Measurements from ENCODE around the gene CYGB. TPM values are rescaled to one million over a fixed set of nuclear protein-coding genes. Genes with fewer than 3 reads are reported as not detected.
A peak's percentile ranks its signal among the peaks of the same experiment; 100 is the strongest.

CYGB gene
- total and polyA plus RNA-seq, 2 of the 13 experiments (the other 11 are each of a cell fraction or from before 2014, with no cell fraction given): 18.9 to 27.1 TPM

- TF ChIP-seq, protein P1, sequence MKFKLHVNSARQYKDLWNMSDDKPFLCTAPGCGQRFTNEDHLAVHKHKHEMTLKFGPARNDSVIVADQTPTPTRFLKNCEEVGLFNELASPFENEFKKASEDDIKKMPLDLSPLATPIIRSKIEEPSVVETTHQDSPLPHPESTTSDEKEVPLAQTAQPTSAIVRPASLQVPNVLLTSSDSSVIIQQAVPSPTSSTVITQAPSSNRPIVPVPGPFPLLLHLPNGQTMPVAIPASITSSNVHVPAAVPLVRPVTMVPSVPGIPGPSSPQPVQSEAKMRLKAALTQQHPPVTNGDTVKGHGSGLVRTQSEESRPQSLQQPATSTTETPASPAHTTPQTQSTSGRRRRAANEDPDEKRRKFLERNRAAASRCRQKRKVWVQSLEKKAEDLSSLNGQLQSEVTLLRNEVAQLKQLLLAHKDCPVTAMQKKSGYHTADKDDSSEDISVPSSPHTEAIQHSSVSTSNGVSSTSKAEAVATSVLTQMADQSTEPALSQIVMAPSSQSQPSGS (CRISPR knock-in tag; IDR thresholded peaks at IDR 0.05): no peak; the same call in 1 of the 2 replicates
- TF ChIP-seq SIX4 (CRISPR knock-in tag; IDR thresholded peaks at IDR 0.05) (no peak), SMAD9 (CRISPR knock-in tag; IDR thresholded peaks at IDR 0.05) (no peak), KDM5B (CRISPR knock-in tag; IDR thresholded peaks at IDR 0.05; ENCODE audit: borderline replicate concordance) (no peak), AHR (CRISPR knock-in tag; IDR thresholded peaks at IDR 0.05) (no peak), REPIN1 (CRISPR knock-in tag; IDR thresholded peaks at IDR 0.05; ENCODE audit: borderline replicate concordance, low read depth) (no peak), SRSF1 (optimal IDR thresholded peaks at IDR 0.05; ENCODE audit: low read depth, low read length) (peak; percentile 21), XRCC5 (optimal IDR thresholded peaks at IDR 0.05; ENCODE audit: low read length) (no peak), ZNF616 (CRISPR knock-in tag; IDR thresholded peaks at IDR 0.05; ENCODE audit: low read depth) (no peak), HDAC6 (IDR thresholded peaks at IDR 0.05; ENCODE audit: low read depth, low read length) (no peak), HDAC2 (CRISPR knock-in tag; IDR thresholded peaks at IDR 0.05) (peak; percentile 69; the same call in 1 of the 2 replicates), EP300 (IDR thresholded peaks at IDR 0.05; ENCODE audit: low read depth in 2 of 2, low read length in 2 of 2) (0 out of 4 replicates have a peak, but pooled peaks of 1 of the 2 experiments have one; percentile 4), EP300 (CRISPR knock-in tag; IDR thresholded peaks at IDR 0.05; ENCODE audit: borderline replicate concordance) (no peak), SMAD3 (CRISPR knock-in tag; IDR thresholded peaks at IDR 0.05) (no peak), ZNF567 (CRISPR knock-in tag; IDR thresholded peaks at IDR 0.05; ENCODE audit: borderline replicate concordance) (no peak), IKZF4 (CRISPR knock-in tag; IDR thresholded peaks at IDR 0.05; ENCODE audit: borderline replicate concordance, low read depth, not compliant biosample characterization) (no peak), CHD2 (IDR thresholded peaks at IDR 0.05; ENCODE audit: low read depth, low read length) (no peak), GABPA (IDR thresholded peaks at IDR 0.05; ENCODE audit: low read depth, low read length) (no peak), GABPA (CRISPR knock-in tag; IDR thresholded peaks at IDR 0.05; ENCODE audit: low read depth) (no peak)
- TF ChIP-seq, protein P2, sequence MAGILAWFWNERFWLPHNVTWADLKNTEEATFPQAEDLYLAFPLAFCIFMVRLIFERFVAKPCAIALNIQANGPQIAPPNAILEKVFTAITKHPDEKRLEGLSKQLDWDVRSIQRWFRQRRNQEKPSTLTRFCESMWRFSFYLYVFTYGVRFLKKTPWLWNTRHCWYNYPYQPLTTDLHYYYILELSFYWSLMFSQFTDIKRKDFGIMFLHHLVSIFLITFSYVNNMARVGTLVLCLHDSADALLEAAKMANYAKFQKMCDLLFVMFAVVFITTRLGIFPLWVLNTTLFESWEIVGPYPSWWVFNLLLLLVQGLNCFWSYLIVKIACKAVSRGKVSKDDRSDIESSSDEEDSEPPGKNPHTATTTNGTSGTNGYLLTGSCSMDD (CRISPR knock-in tag; IDR thresholded peaks at IDR 0.05): no peak
- TF ChIP-seq, protein P3, sequence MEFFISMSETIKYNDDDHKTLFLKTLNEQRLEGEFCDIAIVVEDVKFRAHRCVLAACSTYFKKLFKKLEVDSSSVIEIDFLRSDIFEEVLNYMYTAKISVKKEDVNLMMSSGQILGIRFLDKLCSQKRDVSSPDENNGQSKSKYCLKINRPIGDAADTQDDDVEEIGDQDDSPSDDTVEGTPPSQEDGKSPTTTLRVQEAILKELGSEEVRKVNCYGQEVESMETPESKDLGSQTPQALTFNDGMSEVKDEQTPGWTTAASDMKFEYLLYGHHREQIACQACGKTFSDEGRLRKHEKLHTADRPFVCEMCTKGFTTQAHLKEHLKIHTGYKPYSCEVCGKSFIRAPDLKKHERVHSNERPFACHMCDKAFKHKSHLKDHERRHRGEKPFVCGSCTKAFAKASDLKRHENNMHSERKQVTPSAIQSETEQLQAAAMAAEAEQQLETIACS (CRISPR knock-in tag; IDR thresholded peaks at IDR 0.05): no peak; the same call in 1 of the 2 replicates
- TF ChIP-seq, protein P4, sequence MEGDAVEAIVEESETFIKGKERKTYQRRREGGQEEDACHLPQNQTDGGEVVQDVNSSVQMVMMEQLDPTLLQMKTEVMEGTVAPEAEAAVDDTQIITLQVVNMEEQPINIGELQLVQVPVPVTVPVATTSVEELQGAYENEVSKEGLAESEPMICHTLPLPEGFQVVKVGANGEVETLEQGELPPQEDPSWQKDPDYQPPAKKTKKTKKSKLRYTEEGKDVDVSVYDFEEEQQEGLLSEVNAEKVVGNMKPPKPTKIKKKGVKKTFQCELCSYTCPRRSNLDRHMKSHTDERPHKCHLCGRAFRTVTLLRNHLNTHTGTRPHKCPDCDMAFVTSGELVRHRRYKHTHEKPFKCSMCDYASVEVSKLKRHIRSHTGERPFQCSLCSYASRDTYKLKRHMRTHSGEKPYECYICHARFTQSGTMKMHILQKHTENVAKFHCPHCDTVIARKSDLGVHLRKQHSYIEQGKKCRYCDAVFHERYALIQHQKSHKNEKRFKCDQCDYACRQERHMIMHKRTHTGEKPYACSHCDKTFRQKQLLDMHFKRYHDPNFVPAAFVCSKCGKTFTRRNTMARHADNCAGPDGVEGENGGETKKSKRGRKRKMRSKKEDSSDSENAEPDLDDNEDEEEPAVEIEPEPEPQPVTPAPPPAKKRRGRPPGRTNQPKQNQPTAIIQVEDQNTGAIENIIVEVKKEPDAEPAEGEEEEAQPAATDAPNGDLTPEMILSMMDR (CRISPR knock-in tag; IDR thresholded peaks at IDR 0.05): no peak
- TF ChIP-seq, protein P5, sequence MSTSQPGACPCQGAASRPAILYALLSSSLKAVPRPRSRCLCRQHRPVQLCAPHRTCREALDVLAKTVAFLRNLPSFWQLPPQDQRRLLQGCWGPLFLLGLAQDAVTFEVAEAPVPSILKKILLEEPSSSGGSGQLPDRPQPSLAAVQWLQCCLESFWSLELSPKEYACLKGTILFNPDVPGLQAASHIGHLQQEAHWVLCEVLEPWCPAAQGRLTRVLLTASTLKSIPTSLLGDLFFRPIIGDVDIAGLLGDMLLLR (CRISPR knock-in tag; IDR thresholded peaks at IDR 0.05): 0 out of 2 replicates have a peak, but pooled peaks have one; percentile 21
- TF ChIP-seq, protein P6, sequence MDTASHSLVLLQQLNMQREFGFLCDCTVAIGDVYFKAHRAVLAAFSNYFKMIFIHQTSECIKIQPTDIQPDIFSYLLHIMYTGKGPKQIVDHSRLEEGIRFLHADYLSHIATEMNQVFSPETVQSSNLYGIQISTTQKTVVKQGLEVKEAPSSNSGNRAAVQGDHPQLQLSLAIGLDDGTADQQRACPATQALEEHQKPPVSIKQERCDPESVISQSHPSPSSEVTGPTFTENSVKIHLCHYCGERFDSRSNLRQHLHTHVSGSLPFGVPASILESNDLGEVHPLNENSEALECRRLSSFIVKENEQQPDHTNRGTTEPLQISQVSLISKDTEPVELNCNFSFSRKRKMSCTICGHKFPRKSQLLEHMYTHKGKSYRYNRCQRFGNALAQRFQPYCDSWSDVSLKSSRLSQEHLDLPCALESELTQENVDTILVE (CRISPR knock-in tag; IDR thresholded peaks at IDR 0.05): 0 out of 2 replicates have a peak, but pooled peaks have one; percentile 9
These were observed 19.4 kb upstream of the CYGB start (continued) for GRCh38 chr17:76556765-76557367.
